Retina (tissue), 1 donor: ENCODE results near the gene ADAMTS3.

Source experiments
- DNase-seq: peaks from one replicate; pipeline ENCODE4 v3.0.0-alpha.2; 2016

ADAMTS3 gene

DNA sequence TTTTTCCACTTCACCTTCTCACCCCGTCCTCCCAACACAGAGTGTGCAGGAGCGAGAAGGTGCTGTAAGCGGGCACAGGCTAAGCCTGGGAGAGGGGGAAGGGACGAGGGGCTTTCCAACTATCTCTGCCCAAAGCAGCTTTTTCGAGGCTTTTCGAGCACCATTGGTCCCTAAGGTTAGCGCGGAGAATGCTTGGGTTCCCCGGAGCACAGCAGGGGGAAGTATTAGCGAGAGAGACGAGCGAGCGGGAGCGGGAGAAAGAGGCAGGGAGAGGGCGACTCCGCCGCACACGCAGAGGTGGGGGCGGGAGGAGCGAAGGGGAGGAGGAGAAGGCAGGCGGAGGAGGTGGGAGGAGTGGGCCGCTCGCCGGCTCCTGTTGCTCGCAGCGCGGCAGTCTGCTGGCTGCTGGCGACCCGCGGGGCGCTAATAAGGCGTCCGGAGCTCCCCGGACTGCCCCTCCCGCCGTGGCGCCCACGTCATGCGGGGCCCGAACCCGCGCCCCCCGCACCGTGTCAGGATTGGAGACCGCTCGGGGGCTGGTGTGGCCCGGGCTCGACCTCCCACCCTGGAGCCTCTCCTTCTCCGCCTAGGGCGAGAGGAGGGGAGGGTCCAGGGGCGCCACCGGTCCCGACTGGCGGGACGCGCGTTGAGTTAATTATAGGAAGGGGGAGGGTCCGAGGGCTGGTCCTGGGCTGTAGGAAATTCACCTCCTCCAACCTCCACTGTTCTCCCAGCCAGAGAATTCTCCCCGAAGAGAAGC is at the start of gene ADAMTS3:
ADAMTS3 (minus strand) TSS at position 263 of the 760 bp plus-strand sequence. CDS start 459 bp downstream, outside the sequence.
- DNase-seq = peak; percentile 93

- DNase-seq = no peak
Measured at GRCh38 chr4:72613959-72614358, 44.9 kb upstream of the ADAMTS3 start.

DNA sequence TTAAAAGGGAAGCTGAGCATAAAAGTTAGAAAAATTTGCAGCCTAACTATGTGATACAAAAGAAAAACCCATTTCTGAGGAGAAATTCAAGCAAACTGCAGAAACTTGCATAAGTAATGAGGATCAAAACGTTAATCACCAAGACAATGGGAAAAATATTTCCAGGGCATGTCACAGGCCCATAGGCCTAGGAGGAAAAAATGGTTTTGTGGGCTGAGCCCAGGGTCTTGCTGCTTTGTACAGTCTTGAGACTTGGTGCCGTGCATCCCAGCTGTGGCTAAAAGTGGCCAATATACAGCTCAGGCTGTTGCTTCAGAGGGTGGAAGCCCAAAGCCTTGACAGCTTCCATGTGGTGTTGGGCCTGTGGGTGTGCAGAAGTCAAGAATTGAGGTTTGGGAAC is 37.7 kb upstream of the ADAMTS3 start:
- DNase-seq = no peak

GRCh38 chr4:72604324-72604723 is 35.3 kb upstream of the ADAMTS3 start:
- no peak for DNase-seq

GRCh38 chr4:72602396-72603376 is 33.7 kb upstream of the ADAMTS3 start:
- no peak for DNase-seq

GRCh38 chr4:72591547-72592454 is 22.8 kb upstream of the ADAMTS3 start:
- DNase-seq = peak; percentile 69

GRCh38 chr4:72587334-72587733 is 18.3 kb upstream of the ADAMTS3 start:
- no peak for DNase-seq

- DNase-seq = no peak
Measured at GRCh38 chr4:72582853-72583252, 13.8 kb upstream of the ADAMTS3 start.

GRCh38 chr4:72577211-72577610 is 8.2 kb upstream of the ADAMTS3 start:
- no peak for DNase-seq

DNA sequence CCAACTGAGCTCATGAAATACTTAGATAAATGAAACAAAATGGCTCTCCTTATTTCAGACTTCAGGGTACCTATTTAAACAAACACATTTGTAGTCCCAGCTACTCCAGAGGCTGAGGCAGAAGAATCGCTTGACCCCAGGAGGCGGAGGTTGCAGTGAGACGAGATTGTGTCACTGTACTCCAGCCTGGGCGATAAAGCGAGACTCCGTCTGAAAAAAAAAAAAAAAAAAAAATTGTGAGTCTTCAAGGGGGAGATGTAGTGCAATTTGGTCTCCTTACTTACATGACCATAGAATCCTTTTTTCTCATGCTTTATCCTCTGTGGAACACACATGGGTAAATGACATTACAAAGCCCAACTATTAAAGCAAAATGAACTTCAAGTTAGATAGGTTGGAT is 2.3 kb upstream of the ADAMTS3 start:
- DNase-seq = no peak

- DNase-seq = no peak
Measured at GRCh38 chr4:72569719-72570235, 756 bp upstream of the ADAMTS3 start.

GRCh38 chr4:72567821-72568675 is 973 bp downstream of the ADAMTS3 start:
- DNase-seq = peak; percentile 86

GRCh38 chr4:72567036-72567435 is 2.0 kb downstream of the ADAMTS3 start:
- DNase-seq = no peak

DNA sequence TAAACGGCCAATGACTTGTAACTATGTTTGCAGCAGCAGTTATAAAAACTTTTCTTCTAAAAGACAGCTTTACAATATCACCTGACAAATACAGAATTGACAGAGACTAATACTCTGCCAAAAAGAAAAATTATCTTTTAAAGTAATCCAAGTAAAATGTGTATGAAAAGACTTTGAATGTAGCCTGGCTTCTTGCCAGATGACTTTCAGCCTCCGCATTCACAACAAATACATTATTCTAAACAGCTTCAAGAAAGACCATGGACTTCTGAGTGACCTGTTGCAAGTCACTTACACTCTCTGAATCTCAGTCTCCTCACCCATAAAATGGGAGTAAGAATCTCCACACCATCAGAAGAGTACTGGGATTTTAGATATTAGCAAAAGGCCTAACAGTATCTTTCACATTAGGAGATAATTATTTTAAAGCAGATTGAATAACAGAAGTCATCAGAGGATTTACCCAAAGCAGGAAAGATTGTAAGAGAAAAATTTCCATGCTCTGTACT is 2.5 kb downstream of the ADAMTS3 start:
- no peak for DNase-seq

DNA sequence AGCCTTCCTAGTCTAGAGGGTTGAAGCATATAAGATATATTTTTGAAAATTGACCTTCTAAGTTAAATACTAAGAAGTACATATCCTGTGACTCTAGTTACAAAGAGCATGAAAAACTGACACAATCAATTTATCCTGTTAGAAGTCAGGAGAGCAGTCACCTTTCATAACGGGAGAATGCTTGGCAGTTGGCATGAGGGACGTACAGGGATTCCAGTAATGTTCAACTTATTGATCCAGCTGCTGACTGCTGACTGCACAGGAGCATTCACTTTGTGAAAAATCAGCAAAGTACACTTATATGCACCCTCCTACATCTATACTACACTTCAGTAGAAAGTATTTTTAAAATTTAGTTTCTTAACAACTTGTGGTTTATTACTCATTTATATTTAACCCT is 4.2 kb downstream of the ADAMTS3 start:
- no peak for DNase-seq

- no peak for DNase-seq
Measured at GRCh38 chr4:72564184-72564583, 4.8 kb downstream of the ADAMTS3 start.

GRCh38 chr4:72558655-72559054 is 10.4 kb downstream of the ADAMTS3 start:
- no peak for DNase-seq

- peak; percentile 22 for DNase-seq
Measured at GRCh38 chr4:72557021-72557420, 12.0 kb downstream of the ADAMTS3 start.

- no peak for DNase-seq
Measured at GRCh38 chr4:72555377-72555831, 13.6 kb downstream of the ADAMTS3 start.

GRCh38 chr4:72553540-72554337 is 15.3 kb downstream of the ADAMTS3 start:
- DNase-seq = no peak
